Umbilical cord (tissue), 2 donors: Measurements from ENCODE around the gene SNTB2. TPM values are rescaled to one million over a fixed set of nuclear protein-coding genes. Genes with fewer than 3 reads are reported as not detected.
A peak's percentile ranks its signal among the peaks of the same experiment; 100 is the strongest.
"Not testable (repeated sequence)": the region's sequence is repeated elsewhere in the genome, so short reads cannot be mapped to it uniquely, and the experiment has no call there.

Source experiments
- DNase-seq: peaks from one replicate; pipeline ENCODE4 v3.0.0-alpha.2; 2015; ENCODE audit warnings: low spot score
- total RNA-seq: library from RNA; depleted of rRNA; stranded (reverse); fragments of >200 nt; gene quantifications from one replicate; pipeline ENCODE4 v1.2.3, GENCODE V29; 2014; ENCODE audit warnings: low replicate concordance; ENCODE audit not compliant: insufficient read depth

The SNTB2 gene
- total RNA-seq, 1 donor from 2014 or later: 174 TPM

DNA sequence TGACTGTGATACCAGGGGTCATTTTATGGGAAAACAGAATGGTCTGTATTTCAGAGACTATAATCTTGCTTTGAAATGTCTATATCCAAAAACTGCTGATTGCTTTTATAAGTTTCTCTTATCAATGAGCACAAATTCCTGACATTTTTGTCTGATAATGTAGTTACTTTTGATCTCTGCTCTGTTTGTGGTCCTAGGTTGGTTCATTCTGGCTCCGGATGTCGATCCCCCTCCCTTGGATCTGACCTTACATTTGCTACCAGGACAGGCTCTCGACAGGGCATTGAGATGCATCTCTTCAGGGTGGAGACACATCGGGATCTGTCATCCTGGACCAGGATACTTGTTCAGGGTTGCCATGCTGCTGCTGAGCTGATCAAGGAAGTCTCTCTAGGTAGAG is 96.9 kb downstream of the SNTB2 start:
- DNase-seq: peak; percentile 26

DNA sequence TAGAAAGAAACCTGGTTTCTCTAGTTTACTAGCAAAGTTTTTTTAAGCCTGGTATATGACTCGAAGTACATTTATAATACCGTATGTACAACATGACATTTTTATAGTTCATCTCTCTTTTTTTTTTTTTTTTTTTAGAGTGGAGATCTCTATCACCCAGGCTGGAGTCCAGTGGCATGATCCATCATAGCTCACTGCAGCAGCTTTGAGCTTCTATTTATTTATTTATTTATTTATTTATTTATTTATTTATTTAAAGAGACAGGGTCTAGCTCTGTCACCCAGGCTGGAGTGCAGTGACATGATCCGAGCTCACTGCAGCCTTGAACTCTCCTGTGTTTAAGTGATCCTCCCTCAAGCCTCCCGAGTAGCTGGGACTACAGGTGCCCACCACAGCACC is 98.3 kb downstream of the SNTB2 start:
- DNase-seq: no peak

DNA sequence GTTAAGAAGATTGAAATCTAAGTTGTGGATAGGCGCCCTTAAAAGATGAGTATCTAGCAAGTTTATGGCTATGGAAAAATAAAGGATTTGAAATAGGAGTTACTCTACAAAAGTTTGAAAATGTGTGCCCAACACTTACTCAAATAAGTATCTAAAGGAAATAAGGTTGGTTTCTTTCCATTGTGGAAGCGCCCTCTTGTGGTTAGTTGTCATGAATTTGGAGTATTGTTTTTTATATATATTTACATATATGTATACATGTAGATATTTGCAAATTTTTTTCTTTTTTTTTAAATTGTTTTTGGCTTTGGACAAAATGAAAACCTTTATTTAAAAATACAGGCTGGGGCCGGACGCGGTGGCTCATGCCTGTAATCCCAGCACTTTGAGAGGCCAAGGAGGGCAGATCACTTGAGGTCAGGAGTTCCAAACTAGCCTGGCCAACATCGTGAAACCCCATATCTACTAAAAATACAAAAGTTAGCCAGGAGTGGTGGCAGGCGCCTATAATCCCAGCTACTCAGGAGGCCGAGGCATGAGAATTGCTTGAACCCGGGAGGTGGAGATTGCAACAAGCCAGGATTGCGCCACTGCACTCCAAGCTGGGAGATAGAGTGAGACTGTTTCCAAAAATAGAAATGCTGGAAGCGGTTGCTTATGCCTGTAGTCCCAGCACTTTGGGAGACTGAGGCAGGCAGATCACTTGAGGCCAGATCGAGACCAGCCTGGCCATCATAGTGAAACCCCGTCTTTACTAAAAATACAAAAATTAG is 100.2 kb downstream of the SNTB2 start:
- DNase-seq: peak; percentile 81

GRCh38 chr16:69291657-69292056 is 104.7 kb downstream of the SNTB2 start:
- DNase-seq: not testable (repeated sequence)

DNA sequence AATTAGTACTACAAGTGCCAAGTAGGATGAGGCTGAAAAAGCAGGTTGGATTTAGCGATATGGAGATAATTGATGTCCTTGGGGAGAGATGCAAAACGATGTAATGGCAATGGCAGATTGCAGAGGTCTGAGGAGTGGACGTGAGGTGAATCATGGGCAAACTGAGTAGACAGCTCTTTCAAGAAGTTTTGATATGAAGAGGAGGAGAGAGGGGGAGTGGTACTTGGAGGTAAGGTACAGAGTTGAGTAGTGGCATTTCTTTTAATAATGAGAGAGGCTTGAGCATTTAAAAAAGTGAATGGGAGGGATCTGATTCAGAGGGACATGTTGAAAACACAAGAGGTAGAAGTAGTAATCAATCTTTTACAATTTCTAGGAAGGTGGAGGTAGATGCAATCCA is 106.4 kb downstream of the SNTB2 start:
- no peak for DNase-seq

DNA sequence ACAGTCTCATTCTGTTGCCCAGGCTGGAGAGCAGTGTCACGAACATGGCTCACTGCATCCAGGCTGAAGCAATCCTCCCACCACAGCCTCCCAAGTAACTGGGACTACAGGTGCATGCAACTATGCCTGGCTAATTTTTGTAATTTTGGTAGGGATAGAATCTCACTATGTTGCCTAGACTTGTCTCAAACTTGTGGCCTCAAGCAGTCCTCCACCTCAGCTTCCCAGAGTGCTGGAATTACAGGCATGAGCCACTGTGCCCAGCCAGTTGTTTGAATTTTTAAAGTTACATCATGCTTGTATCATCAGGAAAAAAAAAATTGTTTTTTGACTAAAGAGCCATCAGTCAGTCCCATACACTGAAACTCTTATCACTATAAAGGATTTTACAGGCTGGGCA is 107.1 kb downstream of the SNTB2 start:
- DNase-seq: no peak

GRCh38 chr16:69296771-69297170 is 109.8 kb downstream of the SNTB2 start:
- not testable (repeated sequence) for DNase-seq

DNA sequence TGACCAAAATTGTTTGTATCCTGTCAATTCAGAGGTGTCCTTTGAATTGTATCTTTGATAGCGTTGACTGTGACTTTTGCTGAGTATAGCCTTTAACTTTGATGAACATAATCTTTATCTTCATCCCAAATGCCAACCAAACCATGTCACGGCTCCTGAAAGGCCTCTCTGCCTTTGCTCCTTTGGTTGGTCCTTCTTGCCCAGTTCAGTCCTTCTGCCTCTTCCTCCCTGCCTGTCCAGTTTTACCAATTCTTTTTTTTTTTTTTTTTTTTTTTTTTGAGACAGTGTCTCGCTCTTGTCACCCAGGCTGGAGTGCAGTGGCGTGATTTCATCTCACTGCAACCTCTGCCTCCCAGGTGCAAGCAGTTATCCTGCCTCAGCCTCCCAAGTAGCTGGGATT is 111.3 kb downstream of the SNTB2 start:
- DNase-seq: no peak

DNA sequence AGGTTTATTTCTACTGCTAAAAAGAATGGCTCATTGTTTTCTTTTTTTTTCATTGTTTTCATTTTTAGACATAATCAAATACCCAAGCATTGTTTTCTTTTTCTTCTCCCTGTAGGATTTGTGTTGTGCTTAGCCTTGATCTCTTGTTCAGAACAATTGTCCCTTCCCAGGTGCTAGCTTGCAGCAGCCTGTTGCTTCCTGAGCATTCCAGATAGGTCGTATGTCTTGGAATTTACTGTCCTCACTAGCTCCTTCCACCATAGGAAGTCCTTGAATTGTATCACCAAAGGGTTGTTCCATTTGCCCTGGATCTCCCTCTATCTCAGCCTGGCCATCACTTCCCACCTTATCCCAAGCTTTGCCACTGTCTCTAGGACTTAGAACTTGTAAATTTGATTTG is 114.2 kb downstream of the SNTB2 start:
- no peak for DNase-seq

GRCh38 chr16:69301861-69302260 is 114.9 kb downstream of the SNTB2 start:
- DNase-seq: no peak

GRCh38 chr16:69302301-69302700 is 115.3 kb downstream of the SNTB2 start:
- DNase-seq: no peak

GRCh38 chr16:69306031-69306430 is 119.1 kb downstream of the SNTB2 start:
- no peak for DNase-seq

DNA sequence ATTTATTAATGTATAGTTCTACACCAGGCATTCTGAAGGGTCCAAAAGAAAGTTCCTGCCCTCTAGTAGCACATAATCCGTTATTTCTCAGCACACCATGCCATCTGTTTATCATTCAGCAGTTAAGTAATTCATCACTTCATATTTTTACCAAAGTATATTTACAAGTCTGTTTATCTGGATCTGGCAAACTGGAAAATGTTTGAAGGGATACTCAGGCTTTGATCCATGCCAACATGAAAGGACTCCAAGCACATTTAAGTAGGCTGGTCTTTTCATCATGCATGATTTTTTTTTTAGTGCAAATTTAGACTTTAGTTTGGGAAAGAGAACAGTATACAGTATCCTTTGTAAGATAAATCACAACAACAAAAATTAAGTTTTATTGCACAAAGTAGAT is 120.1 kb downstream of the SNTB2 start:
- peak; percentile 51 for DNase-seq

- no peak for DNase-seq
Observed at GRCh38 chr16:69307856-69308255, 120.9 kb downstream of the SNTB2 start.

GRCh38 chr16:69309316-69309715 is 122.4 kb downstream of the SNTB2 start:
- no peak for DNase-seq

- peak; percentile 98 for DNase-seq
Observed at GRCh38 chr16:69310653-69311532, 123.9 kb downstream of the SNTB2 start, which contains the start of gene VPS4A. VPS4A (plus strand) TSS chr16:69311350; CDS start chr16:69311512, 162 bp downstream.

DNA sequence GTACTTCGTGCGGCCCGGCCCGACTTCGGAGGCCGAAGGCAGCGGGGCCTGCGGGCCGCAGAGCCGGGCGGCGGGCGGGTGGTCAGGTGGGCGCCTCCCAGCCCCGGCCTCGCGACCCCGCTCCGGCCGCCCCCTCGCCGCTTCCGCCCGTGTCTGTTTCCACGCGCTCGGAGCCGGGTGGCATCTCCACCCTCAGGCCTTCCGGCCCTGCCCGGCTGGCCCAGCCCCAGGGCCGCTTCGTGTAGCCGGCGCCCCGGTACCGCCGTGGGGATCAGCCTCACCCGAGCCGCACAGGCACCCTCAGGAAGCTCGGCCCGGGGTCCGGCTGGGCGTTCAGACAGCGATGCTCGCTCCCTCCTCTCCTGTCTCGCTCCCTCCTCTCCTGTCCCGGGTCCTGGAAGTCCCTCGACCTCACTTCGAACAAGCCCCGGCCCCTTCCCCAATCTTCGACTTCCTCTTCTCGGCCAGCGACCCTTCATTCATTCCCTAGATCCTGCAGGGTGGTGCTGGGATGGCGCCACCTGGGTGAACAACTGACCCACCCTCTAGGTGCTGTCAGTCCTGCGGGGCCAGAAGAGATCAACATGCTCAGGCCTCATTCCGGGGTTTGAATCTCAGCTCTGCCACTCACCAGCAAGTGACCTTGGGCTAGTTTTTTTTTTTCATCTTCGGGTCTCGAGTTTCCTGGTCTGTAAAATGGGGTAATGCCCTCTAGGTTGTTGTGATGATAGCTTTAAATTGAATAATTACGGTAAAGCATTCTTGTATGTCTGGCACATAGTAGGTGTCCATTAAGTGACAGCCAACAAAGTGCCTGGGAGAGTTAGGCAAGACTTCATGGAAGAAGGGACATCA is 124.8 kb downstream of the SNTB2 start:
- DNase-seq: no peak

DNA sequence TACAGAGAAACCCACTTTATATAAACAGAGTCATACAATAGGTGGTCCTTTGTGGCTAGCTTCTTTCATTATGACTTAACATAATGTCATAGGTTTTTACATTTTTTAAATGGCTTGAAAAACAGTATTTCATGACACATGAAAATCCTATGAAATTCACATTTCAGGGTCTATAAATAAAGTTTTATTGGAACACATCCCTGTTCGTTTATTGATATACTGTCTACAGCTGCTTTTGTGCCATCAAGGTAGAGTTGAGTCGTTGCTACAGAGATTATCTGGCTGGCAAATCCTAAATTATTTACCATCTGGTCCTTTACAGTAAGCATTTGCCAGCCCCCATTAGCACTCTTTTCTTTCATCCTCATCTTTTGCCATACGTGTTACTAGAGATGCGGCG is 126.5 kb downstream of the SNTB2 start:
- no peak for DNase-seq

- no peak for DNase-seq
Observed at GRCh38 chr16:69314534-69314933, 127.6 kb downstream of the SNTB2 start.

DNA sequence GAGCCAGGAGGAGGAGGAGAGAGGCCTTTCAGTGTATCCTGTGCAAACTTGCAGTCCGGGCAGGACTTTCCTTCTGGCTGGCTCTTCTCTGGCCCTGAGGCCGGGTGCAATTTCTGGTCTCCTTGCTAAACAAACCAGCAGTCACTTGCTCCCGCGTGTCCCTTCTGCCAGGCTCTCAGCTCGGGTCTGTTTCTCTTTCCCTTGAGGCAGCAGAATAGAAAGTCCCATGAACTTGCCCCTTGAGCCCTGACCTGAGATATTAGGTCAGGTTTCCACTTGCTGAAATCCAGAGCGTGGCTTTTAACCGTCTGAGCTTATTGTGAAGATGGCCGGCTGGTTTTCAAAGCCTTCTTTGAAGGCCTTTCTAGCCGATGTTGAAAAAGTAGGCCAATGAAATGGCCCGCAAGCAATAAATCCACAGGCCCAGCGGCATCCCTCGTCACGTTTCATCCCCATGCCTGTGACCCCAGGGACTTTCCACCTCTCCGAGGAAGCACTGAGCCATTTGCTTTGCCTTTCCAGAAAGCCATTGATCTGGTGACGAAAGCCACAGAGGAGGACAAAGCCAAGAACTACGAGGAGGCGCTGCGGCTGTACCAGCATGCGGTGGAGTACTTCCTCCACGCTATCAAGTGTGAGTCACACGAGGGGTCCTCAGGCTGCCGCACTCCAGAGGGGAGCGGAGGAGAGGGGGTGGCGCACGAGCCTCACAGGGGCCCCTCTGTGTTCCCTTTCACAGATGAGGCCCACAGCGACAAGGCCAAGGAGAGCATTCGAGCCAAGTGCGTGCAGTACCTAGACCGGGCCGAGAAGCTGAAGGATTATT is 128.7 kb downstream of the SNTB2 start:
- DNase-seq: no peak

- DNase-seq: no peak
Observed at GRCh38 chr16:69316595-69317034, 129.7 kb downstream of the SNTB2 start.
